Measurements from ENCODE around the gene TNIP2.

The TNIP2 gene

DNA sequence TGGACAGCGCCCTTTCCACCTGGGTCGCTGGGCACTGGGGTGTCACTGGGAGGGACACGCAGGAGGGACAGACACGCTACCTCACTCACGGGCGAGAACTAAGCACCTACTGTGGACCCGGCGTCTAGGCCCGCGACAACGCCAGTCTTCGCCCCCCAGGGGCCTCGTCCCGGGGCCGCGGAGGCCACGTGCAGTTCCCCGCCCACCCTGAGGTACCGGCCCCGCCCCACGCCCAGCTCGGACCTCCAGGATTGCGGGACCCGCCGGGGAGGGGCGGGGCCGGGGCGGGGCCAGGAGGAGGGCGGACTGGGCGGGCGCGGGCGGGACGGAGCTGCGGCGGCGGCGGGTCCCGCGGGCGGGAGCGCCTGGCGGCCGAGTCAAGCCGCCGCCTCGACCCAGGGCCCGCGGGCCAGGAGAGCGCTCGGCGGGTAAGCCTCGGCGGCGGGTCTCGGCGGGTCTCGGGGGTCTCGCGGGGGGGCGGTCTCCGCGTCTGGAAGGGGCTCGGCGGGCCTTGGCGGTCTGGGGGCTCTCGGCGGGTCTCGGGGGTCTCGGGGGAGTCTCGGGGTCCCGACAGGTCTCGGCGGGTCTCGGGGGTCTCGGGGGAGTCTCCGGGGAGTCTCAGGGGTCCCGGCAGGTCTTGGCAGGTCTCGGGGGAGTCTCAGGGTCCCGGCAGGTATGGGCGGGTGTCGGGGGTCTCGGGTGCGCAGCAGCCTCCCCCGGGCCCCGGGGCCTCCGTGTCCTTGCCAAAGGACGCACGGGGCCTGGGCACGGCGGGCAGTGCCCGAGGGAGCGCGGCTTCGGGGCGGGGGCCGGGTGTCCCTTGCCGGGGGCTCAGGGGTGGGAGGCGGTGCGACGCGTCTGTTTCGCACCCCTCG lies 36.8 kb upstream of the TNIP2 start, which contains the start of gene SH3BP2:
Gene SH3BP2, plus strand, starts transcription at position 375 of the 875 bp plus-strand sequence. CDS start 27,533 bp downstream, outside the sequence.
- Histone ChIP-seq H3K27ac (ENCODE audit: low read depth, low read length) (no peak within 1 kb of the TSS), H4K8ac (ENCODE audit: low read depth, low read length) (no peak within 1 kb of the TSS), H2AK5ac (ENCODE audit: low read length) (no peak within 1 kb of the TSS), H4K5ac (ENCODE audit: low read length) (no peak within 1 kb of the TSS), H3K27me3 (ENCODE audit: insufficient read depth, low read length, poor library complexity) (no peaks in the 10 kb centered on the region), H3K4ac (ENCODE audit: low read depth, low read length) (no peak within 1 kb of the TSS), H3K56ac (ENCODE audit: low read length) (peak within 1 kb of the TSS; percentile 58), H3K4me1 (ENCODE audit: control insufficient read depth, low read depth, low read length) (no peaks in the 10 kb centered on the region), H2BK120ac (ENCODE audit: low read depth, low read length) (no peak within 1 kb of the TSS), H3K4me2 (ENCODE audit: low read length) (peak within 1 kb of the TSS; percentile 28), H3K9ac (ENCODE audit: low read length) (peak within 1 kb of the TSS; percentile 5), H2BK15ac (replicated peaks; ENCODE audit: low read depth) (no peak within 1 kb of the TSS), H3K79me1 (ENCODE audit: low read length) (no peaks in the 10 kb centered on the region), H3K36me3 (ENCODE audit: control insufficient read depth, insufficient read depth, low read length) (no peaks in the 10 kb centered on the region), H3K18ac (ENCODE audit: low read length) (no peak within 1 kb of the TSS), H2BK5ac (ENCODE audit: low read length) (no peak within 1 kb of the TSS), H3K23ac (ENCODE audit: low read length) (peak within 1 kb of the TSS; percentile 29), H3K4me3 (ENCODE audit: low read length) (peak within 1 kb of the TSS; percentile 14), H3K79me2 (ENCODE audit: control insufficient read depth, insufficient read depth, low read length) (no peaks in the 10 kb centered on the region)
- no CpG with 5 or more reads among the region's 104 CpGs for WGBS (ENCODE audit: extremely low coverage, insufficient coverage, low lambda C conversion rate)
- peak; percentile 83 for DNase-seq

DNA sequence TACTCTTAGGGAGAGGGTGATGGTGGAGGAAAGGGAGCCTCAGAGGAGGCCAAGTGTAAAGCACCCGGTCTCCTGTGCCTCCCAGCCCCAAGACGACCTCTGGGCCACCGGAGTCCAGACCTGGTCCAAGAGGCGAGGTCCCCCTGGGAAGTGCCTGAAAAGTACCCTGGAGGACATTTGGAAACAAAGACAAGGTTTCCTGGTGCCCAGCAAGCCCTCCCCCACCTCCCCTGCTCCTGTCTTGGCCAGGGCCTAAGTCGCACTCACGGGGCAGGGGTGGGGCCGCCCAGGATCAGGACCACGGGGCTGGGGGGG lies 36.2 kb upstream of the TNIP2 start:
- DNase-seq, result no peak
- no peak overlapping the region for H3K4me2 ChIP-seq (ENCODE audit: low read length)
- no peaks in the 10 kb centered on the region for H3K27me3 ChIP-seq (ENCODE audit: insufficient read depth, low read length, poor library complexity)
- H2BK120ac ChIP-seq (ENCODE audit: low read depth, low read length), result no peak overlapping the region
- no peak overlapping the region for H3K4ac ChIP-seq (ENCODE audit: low read depth, low read length)
- H4K8ac ChIP-seq (ENCODE audit: low read depth, low read length), result no peak overlapping the region
- no peak overlapping the region for H2BK5ac ChIP-seq (ENCODE audit: low read length)
- H3K18ac ChIP-seq (ENCODE audit: low read length), result no peak overlapping the region
- no peak overlapping the region for H3K27ac ChIP-seq (ENCODE audit: low read depth, low read length)
- H3K79me2 ChIP-seq (ENCODE audit: control insufficient read depth, insufficient read depth, low read length), result no peaks in the 10 kb centered on the region
- H2AK5ac ChIP-seq (ENCODE audit: low read length), result no peak overlapping the region
- no peaks in the 10 kb centered on the region for H3K79me1 ChIP-seq (ENCODE audit: low read length)
- no peaks in the 10 kb centered on the region for H3K4me1 ChIP-seq (ENCODE audit: control insufficient read depth, low read depth, low read length)
- H2BK15ac ChIP-seq (replicated peaks; ENCODE audit: low read depth), result no peak overlapping the region
- no CpG with 5 or more reads among the region's 8 CpGs for WGBS (ENCODE audit: extremely low coverage, insufficient coverage, low lambda C conversion rate)
- H3K23ac ChIP-seq (ENCODE audit: low read length), result no peak overlapping the region
- H4K5ac ChIP-seq (ENCODE audit: low read length), result no peak overlapping the region
- no peaks in the 10 kb centered on the region for H3K36me3 ChIP-seq (ENCODE audit: control insufficient read depth, insufficient read depth, low read length)
- H3K56ac ChIP-seq (ENCODE audit: low read length), result peak overlapping the region; percentile 58
- no peak overlapping the region for H3K9ac ChIP-seq (ENCODE audit: low read length)
- H3K4me3 ChIP-seq (ENCODE audit: low read length), result no peak overlapping the region

DNA sequence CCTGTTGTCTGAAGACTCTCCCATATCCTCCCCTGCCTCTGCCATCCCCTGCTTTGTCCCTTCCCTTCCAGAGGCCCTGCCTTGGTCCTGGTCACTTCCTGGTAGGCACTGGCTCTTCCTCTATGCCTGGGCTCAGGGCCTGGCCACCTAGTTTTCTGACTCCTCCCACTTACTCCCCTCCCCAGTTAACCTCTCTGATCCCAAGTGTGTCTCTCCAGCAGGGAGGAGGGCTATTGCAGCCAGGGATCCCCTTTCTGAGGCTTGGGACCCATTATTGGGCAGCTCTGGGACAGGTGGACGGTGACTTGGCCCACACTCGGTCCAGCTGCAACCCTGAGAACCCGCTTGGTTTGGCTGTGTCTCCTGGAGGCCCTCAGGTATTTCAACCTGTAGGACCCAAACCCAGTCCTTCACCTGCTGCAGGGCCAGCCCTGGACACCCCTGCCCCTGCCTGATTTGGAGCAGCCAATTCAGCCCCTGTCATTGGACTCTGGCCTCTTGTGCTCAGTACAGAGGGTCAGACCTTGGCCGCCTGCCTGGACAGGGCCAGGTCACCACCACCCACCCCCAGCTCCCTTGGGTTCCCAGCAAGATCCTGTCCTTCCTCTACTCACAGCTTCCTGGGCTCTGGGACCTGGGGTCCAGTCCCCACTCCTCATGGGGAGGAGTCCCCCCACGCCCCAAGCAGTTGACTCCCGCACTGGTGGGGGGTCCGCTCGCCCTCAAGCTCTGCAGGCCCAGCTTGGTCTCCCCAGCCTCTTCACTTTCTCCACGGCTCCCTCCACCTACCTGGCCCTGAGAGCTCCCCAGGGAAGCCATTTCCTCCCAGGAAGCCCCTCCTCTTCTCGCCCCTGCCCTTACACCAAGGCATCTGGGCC lies 35.6 kb upstream of the TNIP2 start:
- no peak overlapping the region for H2BK5ac ChIP-seq (ENCODE audit: low read length)
- H4K8ac ChIP-seq (ENCODE audit: low read depth, low read length), result no peak overlapping the region
- H3K27me3 ChIP-seq (ENCODE audit: insufficient read depth, low read length, poor library complexity), result no peaks in the 10 kb centered on the region
- H3K4me3 ChIP-seq (ENCODE audit: low read length), result no peak overlapping the region
- H3K4ac ChIP-seq (ENCODE audit: low read depth, low read length), result no peak overlapping the region
- no peak overlapping the region for H3K9ac ChIP-seq (ENCODE audit: low read length)
- H4K5ac ChIP-seq (ENCODE audit: low read length), result no peak overlapping the region
- no peak overlapping the region for H2AK5ac ChIP-seq (ENCODE audit: low read length)
- no peak for DNase-seq
- H3K36me3 ChIP-seq (ENCODE audit: control insufficient read depth, insufficient read depth, low read length), result no peaks in the 10 kb centered on the region
- H3K56ac ChIP-seq (ENCODE audit: low read length), result peak overlapping the region; percentile 46
- no peaks in the 10 kb centered on the region for H3K79me2 ChIP-seq (ENCODE audit: control insufficient read depth, insufficient read depth, low read length)
- no peak overlapping the region for H2BK120ac ChIP-seq (ENCODE audit: low read depth, low read length)
- no peak overlapping the region for H3K23ac ChIP-seq (ENCODE audit: low read length)
- no peak overlapping the region for H2BK15ac ChIP-seq (replicated peaks; ENCODE audit: low read depth)
- no CpG with 5 or more reads among the region's 10 CpGs for WGBS (ENCODE audit: extremely low coverage, insufficient coverage, low lambda C conversion rate)
- no peak overlapping the region for H3K27ac ChIP-seq (ENCODE audit: low read depth, low read length)
- H3K18ac ChIP-seq (ENCODE audit: low read length), result no peak overlapping the region
- no peak overlapping the region for H3K4me2 ChIP-seq (ENCODE audit: low read length)
- H3K4me1 ChIP-seq (ENCODE audit: control insufficient read depth, low read depth, low read length), result no peaks in the 10 kb centered on the region
- H3K79me1 ChIP-seq (ENCODE audit: low read length), result no peaks in the 10 kb centered on the region

DNA sequence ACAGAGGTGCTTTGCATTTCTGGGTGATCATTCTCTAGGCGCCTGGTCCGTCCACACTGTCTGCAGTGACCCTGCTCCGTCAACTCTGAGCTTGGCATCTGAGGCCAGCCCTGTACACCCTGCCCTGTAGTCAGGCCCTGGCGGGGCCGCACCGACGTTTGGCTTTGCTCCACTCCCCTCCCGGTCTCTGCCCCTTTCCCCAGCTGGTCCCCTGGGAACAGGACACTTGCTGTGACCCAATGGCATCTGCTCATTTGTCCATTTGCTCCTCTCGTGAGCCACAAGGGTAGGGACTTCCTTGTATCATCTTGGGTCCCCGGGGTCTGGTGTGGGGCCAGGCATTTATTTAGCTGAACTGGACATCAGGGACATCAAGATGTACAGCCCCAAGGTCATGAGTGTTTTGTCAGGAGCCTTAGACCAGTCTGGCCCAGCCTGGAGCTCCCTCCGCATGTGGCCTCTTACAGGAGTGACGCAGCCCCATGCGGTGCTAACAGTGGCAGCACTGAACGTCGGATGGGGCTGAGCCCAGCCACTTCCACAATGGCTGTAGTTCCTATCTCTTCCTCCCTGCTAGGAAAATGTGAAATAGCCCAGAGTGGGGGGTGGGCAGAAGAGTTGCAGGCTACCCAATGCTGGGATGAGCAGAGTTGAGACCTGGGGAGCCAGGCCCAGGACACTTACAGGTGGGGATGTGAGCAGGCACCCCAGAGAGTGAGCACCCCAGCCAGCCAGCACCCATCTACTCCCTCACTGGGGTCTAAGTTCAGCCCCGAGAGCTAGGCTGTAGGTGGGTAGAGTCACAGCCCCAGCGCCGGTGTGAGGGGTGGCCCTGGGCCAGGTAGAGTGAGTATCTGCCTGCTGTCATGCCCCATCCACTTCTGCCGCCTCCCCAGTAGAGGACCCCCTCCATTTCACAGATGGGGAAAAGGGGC lies 34.7 kb upstream of the TNIP2 start:
- Histone ChIP-seq H3K4me2 (ENCODE audit: low read length) (no peak overlapping the region), H2AK5ac (ENCODE audit: low read length) (no peak overlapping the region), H3K56ac (ENCODE audit: low read length) (peak overlapping the region; percentile 46), H3K79me2 (ENCODE audit: control insufficient read depth, insufficient read depth, low read length) (no peaks in the 10 kb centered on the region), H3K9ac (ENCODE audit: low read length) (no peak overlapping the region), H3K4me3 (ENCODE audit: low read length) (no peak overlapping the region), H3K18ac (ENCODE audit: low read length) (no peak overlapping the region), H4K5ac (ENCODE audit: low read length) (no peak overlapping the region), H2BK120ac (ENCODE audit: low read depth, low read length) (no peak overlapping the region), H4K8ac (ENCODE audit: low read depth, low read length) (no peak overlapping the region), H3K27ac (ENCODE audit: low read depth, low read length) (no peak overlapping the region), H3K4me1 (ENCODE audit: control insufficient read depth, low read depth, low read length) (no peaks in the 10 kb centered on the region), H3K4ac (ENCODE audit: low read depth, low read length) (no peak overlapping the region), H3K27me3 (ENCODE audit: insufficient read depth, low read length, poor library complexity) (no peaks in the 10 kb centered on the region), H3K79me1 (ENCODE audit: low read length) (no peaks in the 10 kb centered on the region), H2BK15ac (replicated peaks; ENCODE audit: low read depth) (no peak overlapping the region), H3K23ac (ENCODE audit: low read length) (no peak overlapping the region), H2BK5ac (ENCODE audit: low read length) (no peak overlapping the region), H3K36me3 (ENCODE audit: control insufficient read depth, insufficient read depth, low read length) (no peaks in the 10 kb centered on the region)
- no CpG with 5 or more reads among the region's 19 CpGs for WGBS (ENCODE audit: extremely low coverage, insufficient coverage, low lambda C conversion rate)
- DNase-seq, result peak; percentile 40

DNA sequence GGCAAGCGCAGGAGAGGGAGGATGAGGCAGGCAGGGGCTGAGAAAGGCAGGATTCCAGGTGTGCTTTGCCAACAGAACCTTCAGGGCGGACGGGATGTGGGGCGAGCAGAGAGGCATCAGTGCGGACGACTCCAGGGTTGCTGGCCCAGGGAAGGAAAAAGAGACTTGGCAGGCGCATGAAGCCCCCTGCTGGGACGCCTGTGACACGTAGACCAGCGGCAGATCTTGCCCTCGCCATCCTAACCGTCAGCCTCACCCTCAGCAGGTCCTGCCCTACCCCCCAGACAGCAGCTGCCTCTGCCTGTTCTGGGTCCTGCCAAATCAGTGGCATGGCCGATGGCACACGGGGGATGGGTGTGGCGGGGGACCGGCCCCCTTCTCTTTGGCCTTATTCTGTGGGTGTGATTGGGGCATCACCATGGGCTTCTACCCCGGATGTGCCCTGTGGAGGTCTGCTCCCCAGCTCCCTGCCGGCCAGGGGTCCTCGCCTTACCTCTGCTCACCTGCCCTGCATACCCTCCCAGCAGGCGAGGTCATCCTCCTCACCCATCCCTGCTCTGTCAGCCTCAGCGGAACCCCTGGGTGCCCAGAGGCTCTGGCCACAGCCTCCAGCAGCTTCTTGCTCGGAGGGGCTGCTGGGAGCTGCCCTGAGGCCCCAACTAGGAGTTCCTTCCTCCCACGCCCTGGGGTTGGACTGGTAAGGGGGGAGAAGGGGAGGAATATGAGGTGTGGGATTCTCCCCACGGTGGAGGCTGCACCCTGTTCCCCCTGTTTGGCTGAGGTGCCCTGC lies 33.9 kb upstream of the TNIP2 start:
- Histone ChIP-seq H3K4ac (ENCODE audit: low read depth, low read length) (no peak overlapping the region), H3K56ac (ENCODE audit: low read length) (no peak overlapping the region), H2BK120ac (ENCODE audit: low read depth, low read length) (no peak overlapping the region), H3K4me2 (ENCODE audit: low read length) (no peak overlapping the region), H3K36me3 (ENCODE audit: control insufficient read depth, insufficient read depth, low read length) (no peaks in the 10 kb centered on the region), H3K4me3 (ENCODE audit: low read length) (no peak overlapping the region), H3K18ac (ENCODE audit: low read length) (no peak overlapping the region), H3K9ac (ENCODE audit: low read length) (no peak overlapping the region), H3K79me1 (ENCODE audit: low read length) (no peaks in the 10 kb centered on the region), H4K8ac (ENCODE audit: low read depth, low read length) (no peak overlapping the region), H2BK5ac (ENCODE audit: low read length) (no peak overlapping the region), H3K27ac (ENCODE audit: low read depth, low read length) (no peak overlapping the region), H2AK5ac (ENCODE audit: low read length) (no peak overlapping the region), H3K23ac (ENCODE audit: low read length) (no peak overlapping the region), H3K27me3 (ENCODE audit: insufficient read depth, low read length, poor library complexity) (no peaks in the 10 kb centered on the region), H4K5ac (ENCODE audit: low read length) (no peak overlapping the region), H3K4me1 (ENCODE audit: control insufficient read depth, low read depth, low read length) (no peaks in the 10 kb centered on the region), H3K79me2 (ENCODE audit: control insufficient read depth, insufficient read depth, low read length) (no peaks in the 10 kb centered on the region), H2BK15ac (replicated peaks; ENCODE audit: low read depth) (no peak overlapping the region)
- WGBS (ENCODE audit: extremely low coverage, insufficient coverage, low lambda C conversion rate), result no CpG with 5 or more reads among the region's 24 CpGs
- DNase-seq, result no peak
